Suprapubic skin (tissue), 4 donors: ENCODE data around the gene ASIC2. TPM values are rescaled to one million over a fixed set of nuclear protein-coding genes. Genes with fewer than 3 reads are reported as not detected.

Source experiments
- DNase-seq, 2 donors: peaks; one replicate each; pipeline ENCODE4 v3.0.0-alpha.2; 2019; ENCODE audit warnings: low spot score in 2 of 2
- H3K27ac ChIP-seq: fragments of 200-600 bp; sonication (generic); one replicate; pipeline ENCODE4 v1.5.1; 2019
- H3K27me3 ChIP-seq: fragments of 200-600 bp; sonication (generic); one replicate; pipeline ENCODE4 v1.5.1; 2019
- H3K36me3 ChIP-seq: fragments of 200-600 bp; sonication (generic); one replicate; pipeline ENCODE4 v1.5.1; 2019
- H3K4me1 ChIP-seq: fragments of 200-600 bp; sonication (generic); one replicate; pipeline ENCODE4 v1.5.1; 2019
- H3K4me3 ChIP-seq: fragments of 200-600 bp; sonication (generic); one replicate; pipeline ENCODE4 v1.5.1; 2019; ENCODE audit warnings: mild to moderate bottlenecking
- H3K9me3 ChIP-seq: fragments of 200-600 bp; sonication (generic); one replicate; pipeline ENCODE4 v1.5.1; 2019
- EP300 ChIP-seq: sonication (generic); formaldehyde crosslinking; IDR thresholded peaks from one replicate; pipeline ENCODE4 v1.6.1; 2017; ENCODE audit warnings: antibody characterized with exemption
- POLR2A ChIP-seq, 2 donors: fragments of 450-650 bp; IDR thresholded peaks; one replicate each; pipeline ENCODE4 v1.6.1; 2017; ENCODE audit warnings: antibody characterized with exemption in 2 of 2, mild to moderate bottlenecking in 2 of 2, moderate library complexity in 2 of 2
- POLR2AphosphoS5 ChIP-seq, 3 donors: sonication (generic); formaldehyde crosslinking; IDR thresholded peaks; one replicate each; pipeline ENCODE4 v1.6.1; 2017; ENCODE audit warnings: antibody characterized with exemption in 3 of 3
- WGBS: methylation state at CpG from one replicate; pipeline ENCODE4 v1.1.5; 2018; 5-methylcytosine and 5-hydroxymethylcytosine counted together
- total RNA-seq, 4 donors: library from RNA; depleted of rRNA; stranded (reverse); fragments of >200 nt; gene quantifications; one replicate each; pipeline ENCODE4 v1.1.0, GENCODE V29; 2016
- TF ChIP-seq, protein P1 (sequence below), 2 donors: fragments of 200-600 bp in 1 of 2; fragments of 450-650 bp in 1 of 2; sonication (generic) in 1 of 2; IDR thresholded peaks; one replicate each; pipeline ENCODE4 v1.5.1; 2016 to 2019; ENCODE audit warnings: antibody characterized with exemption in 2 of 2, mild to moderate bottlenecking in 1 of 2, moderate library complexity in 1 of 2

The ASIC2 gene
- total RNA-seq, 4 donors from 2014 or later = not detected

DNA sequence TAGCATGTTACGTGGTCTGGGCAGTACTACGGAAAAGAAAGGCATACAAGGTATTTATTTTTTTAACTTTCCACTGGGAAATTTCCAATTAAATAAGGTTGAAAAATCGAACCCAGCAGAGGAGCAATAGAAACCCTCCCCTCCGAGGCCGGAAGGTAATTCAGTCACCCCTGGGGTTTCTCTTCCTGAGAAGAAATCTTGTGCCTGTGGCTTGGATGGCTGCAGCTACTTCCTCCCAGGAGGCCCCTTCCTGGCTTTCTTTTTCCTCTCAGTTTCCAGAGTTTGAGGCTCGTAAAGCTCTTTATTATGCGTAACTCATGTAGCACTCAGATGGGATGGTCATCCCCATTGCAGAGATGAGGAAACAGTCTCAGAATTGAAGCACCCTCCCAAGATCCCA lies 140.3 kb downstream of the ASIC2 start:
- Histone ChIP-seq H3K27ac (no peak overlapping the region), H3K4me3 (no peak overlapping the region), H3K36me3 (no peaks in the 10 kb centered on the region), H3K27me3 (peaks cover 4% of the 10 kb centered on the region), H3K9me3 (no peaks in the 10 kb centered on the region), H3K4me1 (no peaks in the 10 kb centered on the region)
- no peak for DNase-seq
- TF ChIP-seq POLR2AphosphoS5 (IDR thresholded peaks at IDR 0.05) (no peak), EP300 (no peak), POLR2A (IDR thresholded peaks at IDR 0.05) (no peak)
- TF ChIP-seq, protein P1, sequence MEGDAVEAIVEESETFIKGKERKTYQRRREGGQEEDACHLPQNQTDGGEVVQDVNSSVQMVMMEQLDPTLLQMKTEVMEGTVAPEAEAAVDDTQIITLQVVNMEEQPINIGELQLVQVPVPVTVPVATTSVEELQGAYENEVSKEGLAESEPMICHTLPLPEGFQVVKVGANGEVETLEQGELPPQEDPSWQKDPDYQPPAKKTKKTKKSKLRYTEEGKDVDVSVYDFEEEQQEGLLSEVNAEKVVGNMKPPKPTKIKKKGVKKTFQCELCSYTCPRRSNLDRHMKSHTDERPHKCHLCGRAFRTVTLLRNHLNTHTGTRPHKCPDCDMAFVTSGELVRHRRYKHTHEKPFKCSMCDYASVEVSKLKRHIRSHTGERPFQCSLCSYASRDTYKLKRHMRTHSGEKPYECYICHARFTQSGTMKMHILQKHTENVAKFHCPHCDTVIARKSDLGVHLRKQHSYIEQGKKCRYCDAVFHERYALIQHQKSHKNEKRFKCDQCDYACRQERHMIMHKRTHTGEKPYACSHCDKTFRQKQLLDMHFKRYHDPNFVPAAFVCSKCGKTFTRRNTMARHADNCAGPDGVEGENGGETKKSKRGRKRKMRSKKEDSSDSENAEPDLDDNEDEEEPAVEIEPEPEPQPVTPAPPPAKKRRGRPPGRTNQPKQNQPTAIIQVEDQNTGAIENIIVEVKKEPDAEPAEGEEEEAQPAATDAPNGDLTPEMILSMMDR (IDR thresholded peaks at IDR 0.05) = no peak
- 57% methylated on average over 7 of the region's 7 CpGs for WGBS

DNA sequence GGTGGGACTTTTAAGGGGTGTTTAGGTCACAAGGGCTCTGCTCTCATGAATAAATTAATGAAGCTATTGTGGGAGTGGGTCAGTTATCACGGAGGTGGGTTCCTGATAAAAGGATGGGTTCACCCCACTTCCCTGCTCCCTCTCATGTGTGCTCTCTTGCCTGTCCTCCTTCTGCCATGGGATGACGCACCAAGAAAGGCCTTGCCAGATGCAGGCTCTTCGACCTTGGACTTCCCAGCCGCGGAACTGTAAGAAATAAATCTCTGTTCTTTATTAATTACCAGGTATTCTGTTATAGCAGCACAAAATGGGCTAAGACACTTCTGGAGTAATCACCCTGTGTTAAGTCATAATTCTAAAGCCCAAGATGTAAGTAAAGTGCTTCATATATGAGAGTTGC lies 141.5 kb downstream of the ASIC2 start:
- H3K27ac ChIP-seq = no peak overlapping the region
- TF ChIP-seq POLR2A (IDR thresholded peaks at IDR 0.05) (no peak), EP300 (no peak)
- no peak overlapping the region for H3K4me3 ChIP-seq
- no peak for DNase-seq
- no peaks in the 10 kb centered on the region for H3K9me3 ChIP-seq
- no peaks in the 10 kb centered on the region for H3K36me3 ChIP-seq
- H3K27me3 ChIP-seq = peaks cover 4% of the 10 kb centered on the region
- no peaks in the 10 kb centered on the region for H3K4me1 ChIP-seq
- 91% methylated on average over 5 of the region's 5 CpGs for WGBS

DNA sequence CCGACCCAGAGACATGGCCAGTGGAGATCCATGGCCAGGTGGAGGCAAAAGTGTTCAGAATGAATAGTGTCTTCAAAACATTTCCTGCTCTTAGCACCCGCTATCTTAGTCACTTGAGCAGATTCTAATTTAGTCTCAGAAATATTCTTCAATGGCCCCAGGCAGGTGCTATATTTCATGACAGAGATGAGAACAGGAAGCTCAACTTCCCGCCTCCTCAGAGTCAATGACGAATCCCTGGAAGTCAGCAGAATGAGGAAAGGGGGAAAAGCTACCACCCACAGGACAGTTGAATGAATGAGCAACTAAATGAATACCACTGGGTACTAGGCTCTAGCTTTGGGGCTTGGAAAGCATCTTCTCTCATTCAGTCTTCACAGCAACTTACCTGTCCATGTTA lies 147.2 kb downstream of the ASIC2 start:
- no peaks in the 10 kb centered on the region for H3K4me1 ChIP-seq
- WGBS = 51% methylated on average over 4 of the region's 4 CpGs
- H3K36me3 ChIP-seq = no peaks in the 10 kb centered on the region

DNA sequence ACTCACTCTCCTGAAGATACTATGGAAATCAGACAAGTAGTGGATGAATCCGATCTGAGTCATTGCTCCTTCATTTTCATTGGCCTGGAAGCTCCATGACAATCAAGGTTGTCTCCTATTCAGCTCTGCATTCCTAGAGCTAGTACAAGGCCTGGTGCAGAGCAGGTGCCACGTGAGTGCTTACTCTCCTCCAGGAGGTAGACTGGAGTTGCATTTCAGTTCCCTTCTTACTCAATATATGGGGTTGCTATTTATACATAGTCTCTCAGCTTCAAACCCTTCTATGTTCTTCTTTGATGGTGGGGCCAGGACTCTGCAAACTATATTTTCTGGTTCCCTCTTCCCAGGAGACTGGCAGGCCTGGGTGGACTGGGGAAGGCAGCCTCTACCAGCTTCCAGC lies 148.3 kb downstream of the ASIC2 start:
- 78% methylated on average over 2 of the region's 2 CpGs for WGBS
- H3K27ac ChIP-seq = no peak overlapping the region
- H3K4me1 ChIP-seq = no peaks in the 10 kb centered on the region
- TF ChIP-seq POLR2AphosphoS5 (IDR thresholded peaks at IDR 0.05) (no peak), EP300 (no peak), POLR2A (IDR thresholded peaks at IDR 0.05) (no peak)
- TF ChIP-seq, protein P1 (IDR thresholded peaks at IDR 0.05) = no peak
- H3K36me3 ChIP-seq = no peaks in the 10 kb centered on the region
- no peaks in the 10 kb centered on the region for H3K9me3 ChIP-seq
- H3K27me3 ChIP-seq = peaks cover 6% of the 10 kb centered on the region
- no peak overlapping the region for H3K4me3 ChIP-seq
- no peak for DNase-seq

More for the DNA sequence above, 147.2 kb downstream of the ASIC2 start:
- no peak for DNase-seq
- peaks cover 2% of the 10 kb centered on the region for H3K27me3 ChIP-seq
- TF ChIP-seq POLR2AphosphoS5 (IDR thresholded peaks at IDR 0.05) (no peak), POLR2A (IDR thresholded peaks at IDR 0.05) (no peak)
- TF ChIP-seq, protein P1 (IDR thresholded peaks at IDR 0.05) = no peak
- no peaks in the 10 kb centered on the region for H3K9me3 ChIP-seq
- no peak overlapping the region for H3K27ac ChIP-seq
- H3K4me3 ChIP-seq = no peak overlapping the region

DNA sequence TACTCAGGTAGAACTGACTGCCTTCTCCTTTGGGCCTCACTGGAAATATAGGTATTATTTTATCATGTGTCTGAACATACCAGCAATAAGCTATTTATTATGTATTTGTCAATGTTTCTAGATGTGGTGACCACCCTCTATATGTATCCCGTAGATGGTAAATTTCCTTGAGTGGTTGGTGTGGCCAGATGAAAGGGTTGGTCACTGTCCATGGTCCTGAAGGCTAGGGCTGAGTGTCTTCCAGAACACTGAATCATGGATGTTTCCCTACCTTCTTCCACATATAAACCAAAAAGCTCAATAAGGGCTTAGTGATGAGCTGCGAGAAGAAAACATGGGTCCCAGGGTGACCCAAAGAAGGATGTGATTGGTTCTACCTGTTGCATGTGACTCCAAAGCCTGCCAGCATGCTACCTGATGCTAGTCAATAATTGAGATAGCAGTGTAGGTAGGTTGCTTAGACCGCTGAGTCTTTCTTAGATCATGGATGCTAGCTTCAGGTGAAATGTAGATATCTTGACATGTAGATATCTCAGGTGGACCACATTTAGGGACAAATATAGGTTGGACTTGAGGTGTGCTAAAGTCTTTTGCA lies 150.3 kb downstream of the ASIC2 start:
- H3K9me3 ChIP-seq = no peaks in the 10 kb centered on the region
- H3K4me1 ChIP-seq = no peaks in the 10 kb centered on the region
- H3K36me3 ChIP-seq = no peaks in the 10 kb centered on the region
- no peak for DNase-seq
- no peak overlapping the region for H3K27ac ChIP-seq
- 63% methylated on average over 3 of the region's 3 CpGs for WGBS
- TF ChIP-seq EP300 (no peak), POLR2A (IDR thresholded peaks at IDR 0.05) (no peak), POLR2AphosphoS5 (IDR thresholded peaks at IDR 0.05) (no peak)
- TF ChIP-seq, protein P1 (IDR thresholded peaks at IDR 0.05) = no peak
- H3K27me3 ChIP-seq = peaks cover 6% of the 10 kb centered on the region
- H3K4me3 ChIP-seq = no peak overlapping the region
